Stomach smooth muscle (tissue), 2 donors: ENCODE measurements around the gene KCTD12.

Source experiments
- H3K27ac ChIP-seq: one replicate; pipeline ENCODE4 v1.7.0; 2013; ENCODE audit warnings: mild to moderate bottlenecking, low read length, inconsistent platforms
- H3K27me3 ChIP-seq, 2 donors: one replicate each; pipeline ENCODE4 v1.7.0; 2013; ENCODE audit warnings: low read length in 2 of 2; ENCODE audit not compliant: insufficient read depth in 2 of 2, control insufficient read depth in 1 of 2
- H3K36me3 ChIP-seq, 2 donors: one replicate each; pipeline ENCODE4 v1.7.0; 2013; ENCODE audit warnings: low read length in 2 of 2; ENCODE audit not compliant: control insufficient read depth in 2 of 2, insufficient read depth in 2 of 2
- H3K4me1 ChIP-seq: one replicate; pipeline ENCODE4 v1.7.0; 2013; ENCODE audit warnings: low read length; ENCODE audit not compliant: control insufficient read depth, insufficient read depth
- H3K4me3 ChIP-seq, 2 donors: one replicate each; pipeline ENCODE4 v1.7.0; 2013; ENCODE audit warnings: low read length in 2 of 2
- H3K9ac ChIP-seq, 2 donors: one replicate each; pipeline ENCODE4 v1.7.0; 2013; ENCODE audit warnings: low read length in 2 of 2, mild to moderate bottlenecking in 1 of 2
- H3K9me3 ChIP-seq, 2 donors: one replicate each; pipeline ENCODE4 v1.7.0; 2013; ENCODE audit warnings: low read length in 2 of 2; ENCODE audit not compliant: control insufficient read depth in 2 of 2
- donor health status: healthy.
- donor health status: Pancreatic carcinoma.

Gene KCTD12

GRCh38 chr13:76878043-76878442 lies 8.2 kb downstream of the KCTD12 start:
- no peaks in the 10 kb centered on the region for H3K27me3 ChIP-seq
- no peaks in the 10 kb centered on the region for H3K36me3 ChIP-seq
- no peaks in the 10 kb centered on the region for H3K4me1 ChIP-seq
- H3K27ac ChIP-seq, result no peak overlapping the region
- H3K9ac ChIP-seq, result no peak overlapping the region
- no peak overlapping the region for H3K4me3 ChIP-seq
- H3K9me3 ChIP-seq, result no peaks in the 10 kb centered on the region

GRCh38 chr13:76875271-76875815 lies 10.9 kb downstream of the KCTD12 start:
- no peak overlapping the region for H3K9ac ChIP-seq

GRCh38 chr13:76874479-76874878 lies 11.7 kb downstream of the KCTD12 start:
- Histone ChIP-seq H3K9me3 (no peaks in the 10 kb centered on the region), H3K4me3 (no peak overlapping the region), H3K27me3 (no peaks in the 10 kb centered on the region), H3K36me3 (no peaks in the 10 kb centered on the region), H3K9ac (no peak overlapping the region), H3K27ac (no peak overlapping the region), H3K4me1 (no peaks in the 10 kb centered on the region)

More at GRCh38 chr13:76875271-76875815, 10.9 kb downstream of the KCTD12 start:
- Histone ChIP-seq H3K9me3 (no peaks in the 10 kb centered on the region), H3K36me3 (no peaks in the 10 kb centered on the region), H3K4me1 (no peaks in the 10 kb centered on the region), H3K27me3 (no peaks in the 10 kb centered on the region), H3K27ac (no peak overlapping the region), H3K4me3 (no peak overlapping the region)

GRCh38 chr13:76873445-76873844 lies 12.8 kb downstream of the KCTD12 start:
- Histone ChIP-seq H3K4me1 (no peaks in the 10 kb centered on the region), H3K27ac (no peak overlapping the region), H3K27me3 (no peaks in the 10 kb centered on the region), H3K9me3 (no peaks in the 10 kb centered on the region), H3K9ac (no peak overlapping the region), H3K36me3 (no peaks in the 10 kb centered on the region), H3K4me3 (no peak overlapping the region)

- no peaks in the 10 kb centered on the region for H3K27me3 ChIP-seq
- H3K4me1 ChIP-seq, result no peaks in the 10 kb centered on the region
- H3K36me3 ChIP-seq, result no peaks in the 10 kb centered on the region
- no peak overlapping the region for H3K27ac ChIP-seq
- no peak overlapping the region for H3K9ac ChIP-seq
- no peaks in the 10 kb centered on the region for H3K9me3 ChIP-seq
- no peak overlapping the region for H3K4me3 ChIP-seq
Observed at GRCh38 chr13:76872675-76873074, 13.5 kb downstream of the KCTD12 start.

- H3K36me3 ChIP-seq, result no peaks in the 10 kb centered on the region
- H3K4me1 ChIP-seq, result no peaks in the 10 kb centered on the region
- no peak overlapping the region for H3K4me3 ChIP-seq
- no peak overlapping the region for H3K9ac ChIP-seq
- no peaks in the 10 kb centered on the region for H3K9me3 ChIP-seq
- no peaks in the 10 kb centered on the region for H3K27me3 ChIP-seq
- H3K27ac ChIP-seq, result no peak overlapping the region
Observed at GRCh38 chr13:76871432-76871831, 14.8 kb downstream of the KCTD12 start.

GRCh38 chr13:76868371-76868770 lies 17.8 kb downstream of the KCTD12 start:
- Histone ChIP-seq H3K4me3 (no peak overlapping the region), H3K36me3 (no peaks in the 10 kb centered on the region), H3K27me3 (no peaks in the 10 kb centered on the region), H3K9me3 (no peaks in the 10 kb centered on the region), H3K27ac (no peak overlapping the region), H3K9ac (no peak overlapping the region), H3K4me1 (no peaks in the 10 kb centered on the region)

GRCh38 chr13:76865996-76866503 lies 20.2 kb downstream of the KCTD12 start:
- H3K9me3 ChIP-seq, result no peaks in the 10 kb centered on the region
- H3K4me3 ChIP-seq, result no peak overlapping the region
- H3K4me1 ChIP-seq, result no peaks in the 10 kb centered on the region
- no peak overlapping the region for H3K9ac ChIP-seq
- H3K27ac ChIP-seq, result no peak overlapping the region
- no peaks in the 10 kb centered on the region for H3K36me3 ChIP-seq
- peaks cover 0 to 2% of the 10 kb centered on the region in 2 donors for H3K27me3 ChIP-seq

- no peaks in the 10 kb centered on the region for H3K36me3 ChIP-seq
- no peaks in the 10 kb centered on the region for H3K4me1 ChIP-seq
- no peak overlapping the region for H3K9ac ChIP-seq
- H3K4me3 ChIP-seq, result no peak overlapping the region
- no peak overlapping the region for H3K27ac ChIP-seq
- no peaks in the 10 kb centered on the region for H3K9me3 ChIP-seq
- peaks cover 0 to 2% of the 10 kb centered on the region in 2 donors for H3K27me3 ChIP-seq
Observed at GRCh38 chr13:76865109-76865508, 21.1 kb downstream of the KCTD12 start.

- no peaks in the 10 kb centered on the region for H3K36me3 ChIP-seq
- H3K27ac ChIP-seq, result no peak overlapping the region
- no peak overlapping the region for H3K4me3 ChIP-seq
- H3K9me3 ChIP-seq, result no peaks in the 10 kb centered on the region
- no peak overlapping the region for H3K9ac ChIP-seq
- H3K4me1 ChIP-seq, result no peaks in the 10 kb centered on the region
- peaks cover 0 to 2% of the 10 kb centered on the region in 2 donors for H3K27me3 ChIP-seq
Observed at GRCh38 chr13:76864259-76864658, 21.9 kb downstream of the KCTD12 start.

GRCh38 chr13:76863022-76863421 lies 23.2 kb downstream of the KCTD12 start:
- no peak overlapping the region for H3K4me3 ChIP-seq
- no peaks in the 10 kb centered on the region for H3K9me3 ChIP-seq
- H3K27ac ChIP-seq, result no peak overlapping the region
- no peak overlapping the region for H3K9ac ChIP-seq
- H3K27me3 ChIP-seq, result peaks cover 0 to 2% of the 10 kb centered on the region in 2 donors
- H3K4me1 ChIP-seq, result no peaks in the 10 kb centered on the region
- H3K36me3 ChIP-seq, result no peaks in the 10 kb centered on the region
